Erythroblast (primary cell): Measurements from ENCODE around the gene SFRP4.

ENCODE experiments used
- GATA1 ChIP-seq: IDR thresholded peaks from 2 replicates; pipeline ENCODE4 v1.6.1; 2011; ENCODE audit warnings: low read depth, mild to moderate bottlenecking, control low read depth, low read length, moderate library complexity
- POLR2A ChIP-seq: IDR thresholded peaks from 2 replicates; pipeline ENCODE4 v1.6.1; 2011; ENCODE audit warnings: mild to moderate bottlenecking, low read length

DNA sequence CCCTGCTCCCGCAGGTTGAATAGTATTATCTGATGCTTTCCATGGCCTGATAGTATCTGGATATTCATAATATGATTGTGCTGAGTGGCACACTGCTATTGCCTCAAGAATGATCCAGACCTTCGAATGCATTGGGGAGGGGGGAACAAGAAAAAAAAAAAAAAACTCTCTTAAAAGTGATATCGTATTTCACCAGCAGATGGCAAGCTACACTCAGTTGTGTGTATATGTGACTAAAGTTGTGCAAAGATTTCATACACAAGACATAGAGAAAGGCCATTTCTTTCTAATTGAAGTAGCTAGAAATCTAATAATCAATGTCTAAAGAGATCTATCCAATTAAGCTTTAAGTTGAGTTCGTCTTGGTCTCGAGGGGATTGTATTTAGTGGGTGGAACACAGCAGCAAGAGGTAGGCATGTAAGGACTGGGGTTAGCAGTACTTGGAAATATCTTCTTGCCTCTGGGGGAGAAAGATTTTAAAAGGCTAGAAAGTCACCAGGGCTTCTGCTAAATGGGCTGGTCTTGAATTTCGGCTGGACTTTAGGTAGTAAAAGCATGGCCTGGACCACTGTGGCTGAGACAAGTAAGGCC is 15.3 kb downstream of the SFRP4 start:
- TF ChIP-seq POLR2A: no peak
- TF ChIP-seq GATA1: no peak
